Measurements from ENCODE around the gene ZNF664. TPM values are rescaled to one million over a fixed set of nuclear protein-coding genes. Genes with fewer than 3 reads are reported as not detected.

ZNF664 gene
- total and polyA plus RNA-seq, 2 of the 4 experiments (the other 2 are of a cell fraction): 29.9 to 32.6 TPM

DNA sequence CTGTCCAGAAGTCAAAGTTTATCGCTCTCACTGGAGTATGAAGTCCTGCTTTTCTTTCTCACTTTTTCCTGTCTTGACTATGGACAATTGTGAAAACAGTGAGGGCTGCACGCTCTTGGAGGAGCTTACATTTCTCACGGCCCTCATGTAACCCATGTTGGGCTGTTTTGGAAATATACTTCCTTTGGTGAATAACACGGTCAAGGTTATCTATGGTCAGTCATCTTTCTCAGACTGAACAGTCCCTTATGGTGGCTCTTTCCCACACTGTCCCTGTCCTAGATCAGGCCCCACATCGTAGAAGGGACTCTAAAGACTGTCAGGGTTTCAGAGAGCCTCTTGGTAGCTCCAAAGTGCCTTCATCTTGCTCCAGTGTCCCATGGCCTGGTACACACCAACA lies 7.6 kb upstream of the ZNF664 start:
- dilution Hi-C loops (cut with HindIII; ENCODE audit: low sequenced_read_pairs, unreplicated experiment): no loop called here
- peak overlapping the region; percentile 1; the same call in 1 of the 2 replicates for H2AK5ac ChIP-seq (ENCODE audit: low read depth, low read length)
- no peak overlapping the region for H3K4ac ChIP-seq (ENCODE audit: low read depth, low read length)
- peaks cover 16% of the 10 kb centered on the region for H3K9me1 ChIP-seq (ENCODE audit: insufficient read depth, low read length)
- no peak overlapping the region for H2BK5ac ChIP-seq (ENCODE audit: low read depth, low read length, poor library complexity, severe bottlenecking)
- no peak for TF ChIP-seq MAZ (IDR thresholded peaks at IDR 0.05; ENCODE audit: borderline replicate concordance, low read depth, low read length)
- no peak for TF ChIP-seq MAFK (IDR thresholded peaks at IDR 0.05; ENCODE audit: low read depth, low read length)
- no peak for TF ChIP-seq BHLHE40 (IDR thresholded peaks at IDR 0.05; ENCODE audit: low read depth, low read length)
- TF ChIP-seq CEBPB (IDR thresholded peaks at IDR 0.05; ENCODE audit: low read depth, low read length): no peak
- TF ChIP-seq, protein P1, sequence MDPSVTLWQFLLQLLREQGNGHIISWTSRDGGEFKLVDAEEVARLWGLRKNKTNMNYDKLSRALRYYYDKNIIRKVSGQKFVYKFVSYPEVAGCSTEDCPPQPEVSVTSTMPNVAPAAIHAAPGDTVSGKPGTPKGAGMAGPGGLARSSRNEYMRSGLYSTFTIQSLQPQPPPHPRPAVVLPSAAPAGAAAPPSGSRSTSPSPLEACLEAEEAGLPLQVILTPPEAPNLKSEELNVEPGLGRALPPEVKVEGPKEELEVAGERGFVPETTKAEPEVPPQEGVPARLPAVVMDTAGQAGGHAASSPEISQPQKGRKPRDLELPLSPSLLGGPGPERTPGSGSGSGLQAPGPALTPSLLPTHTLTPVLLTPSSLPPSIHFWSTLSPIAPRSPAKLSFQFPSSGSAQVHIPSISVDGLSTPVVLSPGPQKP (IDR thresholded peaks at IDR 0.05; ENCODE audit: borderline replicate concordance, low read depth, low read length): no peak
- H3K36me3 ChIP-seq (ENCODE audit: control insufficient read depth, insufficient read depth, low read length): peaks cover 2% of the 10 kb centered on the region; the same call in 1 of the 2 replicates
- H2AFZ ChIP-seq (replicated peaks; ENCODE audit: low read length, poor library complexity): no peak overlapping the region
- intact Hi-C loops (cut with micrococcal nuclease): no loop called here
- H4K20me1 ChIP-seq (ENCODE audit: insufficient read depth, low read length): peaks cover 18% of the 10 kb centered on the region; the same call in 1 of the 2 replicates
- no peak overlapping the region for H3K56ac ChIP-seq (ENCODE audit: extremely low read depth, insufficient read depth, low read length)
- no peak overlapping the region for H4K5ac ChIP-seq (ENCODE audit: low read depth, low read length)
- no TSS peak for BruUV-seq (replicated peaks)
- H3K4me2 ChIP-seq (ENCODE audit: low read depth, low read length): no peak overlapping the region
- ATAC-seq (ENCODE audit: low read depth) (no peak), DNase-seq (no peak)
- H2AK9ac ChIP-seq (replicated peaks; ENCODE audit: low read depth, low read length, poor library complexity): no peak overlapping the region
- peaks cover 12% of the 10 kb centered on the region for H3K4me1 ChIP-seq (ENCODE audit: control insufficient read depth, insufficient read depth, low read length)
- no peak overlapping the region for H3K14ac ChIP-seq (replicated peaks; ENCODE audit: low read depth, low read length)
- H3K23ac ChIP-seq (ENCODE audit: low read depth, low read length): no peak overlapping the region
- H3K18ac ChIP-seq (ENCODE audit: low read depth, low read length): no peak overlapping the region
- no peak overlapping the region; a peak in 1 of 4 replicates for H4K8ac ChIP-seq (ENCODE audit: low read depth in 2 of 2, low read length in 2 of 2)
- ChIA-PET CTCF (no interaction called here), POLR2A (ENCODE audit: unreplicated experiment) (interaction anchor here (0.5 kb wide), 1 partner anchor 951 kb away, joined by 12 read pairs; no protein-coding TSS in a partner anchor)
- in situ Hi-C loops (cut with MboI; ENCODE audit: low sequenced_read_pairs): no loop called here
- no peak overlapping the region for H2BK120ac ChIP-seq (ENCODE audit: low read depth, low read length)
- no peak overlapping the region for H3K4me3 ChIP-seq (ENCODE audit: insufficient read depth, low read depth, low read length)
- no peak overlapping the region for H2BK20ac ChIP-seq (ENCODE audit: low read depth, low read length)
- peaks cover 31 to 70% of the 10 kb centered on the region in 2 experiments for H3K79me1 ChIP-seq (ENCODE audit: low read depth in 1 of 2, low read length in 2 of 2)
- H3K9ac ChIP-seq (ENCODE audit: low read depth, low read length): no peak overlapping the region
- no peaks in the 10 kb centered on the region for H3K27me3 ChIP-seq (ENCODE audit: control insufficient read depth, insufficient read depth, low read length)
- WGBS, 2 experiments (ENCODE audit: extremely low coverage in 2 of 2, insufficient read length in 1 of 2): no CpG with 5 or more reads among the region's 5 CpGs
- H2BK15ac ChIP-seq (ENCODE audit: low read depth, low read length): no peak overlapping the region
- no peaks in the 10 kb centered on the region for H3K9me3 ChIP-seq (ENCODE audit: control insufficient read depth, insufficient read depth, low read length)
- H3K27ac ChIP-seq (ENCODE audit: insufficient read depth, low read length): no peak overlapping the region
- H4K91ac ChIP-seq (ENCODE audit: insufficient read depth, low read depth, low read length): no peak overlapping the region

All from IMR-90 (cell line).